HG03039 (cell line): Measurements from ENCODE around the gene SOWAHA.
"Not testable (repeated sequence)": the region's sequence is repeated elsewhere in the genome, so short reads cannot be mapped to it uniquely, and the experiment has no call there.

Experiments
- ATAC-seq: cut with Tn5 transposase; IDR thresholded peaks from one replicate; pipeline ENCODE4 v1.9.1; 2021; ENCODE audit warnings: mild to moderate bottlenecking, moderate library complexity; ENCODE audit not compliant: unreplicated experiment

The SOWAHA gene

GRCh38 chr5:132848270-132848669, 35.2 kb downstream of the SOWAHA start:
- ATAC-seq: no peak

GRCh38 chr5:132849347-132849746, 36.2 kb downstream of the SOWAHA start:
- ATAC-seq: no peak

- ATAC-seq: no peak
These were observed 37.0 kb downstream of the SOWAHA start for GRCh38 chr5:132850066-132850465.

- ATAC-seq: no peak
These were observed 40.2 kb downstream of the SOWAHA start for GRCh38 chr5:132853323-132853722.

- ATAC-seq: no peak
These were observed 40.7 kb downstream of the SOWAHA start for GRCh38 chr5:132853790-132854189.

GRCh38 chr5:132854301-132854700, 41.2 kb downstream of the SOWAHA start:
- ATAC-seq: no peak

GRCh38 chr5:132854992-132855391, 41.9 kb downstream of the SOWAHA start:
- not testable (repeated sequence) for ATAC-seq

- no peak for ATAC-seq
These were observed 42.9 kb downstream of the SOWAHA start for GRCh38 chr5:132856011-132856410.

- no peak for ATAC-seq
These were observed 46.9 kb downstream of the SOWAHA start for GRCh38 chr5:132859889-132860437.

GRCh38 chr5:132860742-132861141, 47.6 kb downstream of the SOWAHA start:
- ATAC-seq: no peak

GRCh38 chr5:132865668-132866341, 52.7 kb downstream of the SOWAHA start:
- no peak for ATAC-seq
